ENCODE results near the gene NPIPB6. TPM values are rescaled to one million over a fixed set of nuclear protein-coding genes. Genes with fewer than 3 reads are reported as not detected.

NPIPB6 gene
- total and polyA plus RNA-seq, 2 donors (not counting 1 experiment from before 2014, with no cell fraction given), result 2.1 to 5.8 TPM

- peaks cover 0 to 10% (median 0%) of the 10 kb centered on the region in 3 donors for H3K9me3 ChIP-seq (ENCODE audit: control extremely low read depth in 1 of 3, control insufficient read depth in 2 of 3, insufficient read depth in 1 of 3, low read length in 2 of 3)
- H3K79me2 ChIP-seq (ENCODE audit: control insufficient read depth, insufficient read depth, low read length), result no peaks in the 10 kb centered on the region
- DNase-seq (no peak), ATAC-seq (ENCODE audit: low read depth) (no peak)
- 100% methylated on average over 1 of the region's 11 CpGs for WGBS (ENCODE audit: insufficient coverage)
- intact Hi-C loops (cut with micrococcal nuclease), result no loop called here
- H3K27me3 Mint-ChIP-seq, result no peaks in the 10 kb centered on the region
- no peaks in the 10 kb centered on the region for H3K36me3 ChIP-seq (replicated peaks in 1 of 2; ENCODE audit: control extremely low read depth in 1 of 2, control insufficient read depth in 1 of 2, extremely low read depth in 1 of 2, insufficient read depth in 2 of 2, low read length in 1 of 2)
- no peak overlapping the region for H3K27ac Mint-ChIP-seq
- no peak overlapping the region for H3K4me2 ChIP-seq (replicated peaks; ENCODE audit: low read depth, low read length, poor library complexity, severe bottlenecking)
- peaks cover 27% of the 10 kb centered on the region for H3K4me1 Mint-ChIP-seq
- no peak overlapping the region for H3K27ac ChIP-seq (ENCODE audit: low read length in 2 of 2)
- ChIA-PET POLR2A (interaction anchor here (0.7 kb wide), 1 partner anchor 20 kb away, joined by 3 read pairs; no protein-coding TSS in a partner anchor), CTCF (interaction anchor here (1.2 to 1.8 kb wide), 2 partner anchors 8 to 36 kb away, joined by 4 to 7 read pairs; no protein-coding TSS in a partner anchor)
- H3K27me3 ChIP-seq (replicated peaks in 1 of 4; ENCODE audit: control extremely low read depth in 1 of 4, control insufficient read depth in 3 of 4, insufficient read depth in 4 of 4, low read length in 3 of 4), result no peaks in the 10 kb centered on the region
- H3K4me1 ChIP-seq (ENCODE audit: control insufficient read depth in 2 of 2, insufficient read depth in 2 of 2, low read length in 2 of 2), result peaks cover 12 to 31% of the 10 kb centered on the region in 2 donors
- no peaks in the 10 kb centered on the region for H4K20me1 ChIP-seq (ENCODE audit: control insufficient read depth, insufficient read depth, low read length, poor library complexity, severe bottlenecking)
- H3K9me3 Mint-ChIP-seq (ENCODE audit: insufficient read depth), result peaks cover 3% of the 10 kb centered on the region
- TF ChIP-seq EZH2 (IDR thresholded peaks at IDR 0.05; ENCODE audit: borderline replicate concordance, insufficient read depth, low read depth, low read length, poor library complexity, severe bottlenecking) (no peak), CTCF (IDR thresholded peaks at IDR 0.05) (no peak)
- no peak overlapping the region for H3K4me3 ChIP-seq (ENCODE audit: control extremely low read depth in 1 of 5, extremely low read depth in 1 of 5, insufficient read depth in 1 of 5, low read depth in 2 of 5, low read length in 4 of 5)
- H2AFZ ChIP-seq (ENCODE audit: insufficient read depth, low read depth, low read length, poor library complexity, severe bottlenecking), result no peak overlapping the region
- H3K9ac ChIP-seq (ENCODE audit: low read length), result no peak overlapping the region
- H3K4me3 Mint-ChIP-seq, result no peak overlapping the region
Observed at GRCh38 chr16:28313587-28313986, 49.7 kb downstream of the NPIPB6 start.

DNA sequence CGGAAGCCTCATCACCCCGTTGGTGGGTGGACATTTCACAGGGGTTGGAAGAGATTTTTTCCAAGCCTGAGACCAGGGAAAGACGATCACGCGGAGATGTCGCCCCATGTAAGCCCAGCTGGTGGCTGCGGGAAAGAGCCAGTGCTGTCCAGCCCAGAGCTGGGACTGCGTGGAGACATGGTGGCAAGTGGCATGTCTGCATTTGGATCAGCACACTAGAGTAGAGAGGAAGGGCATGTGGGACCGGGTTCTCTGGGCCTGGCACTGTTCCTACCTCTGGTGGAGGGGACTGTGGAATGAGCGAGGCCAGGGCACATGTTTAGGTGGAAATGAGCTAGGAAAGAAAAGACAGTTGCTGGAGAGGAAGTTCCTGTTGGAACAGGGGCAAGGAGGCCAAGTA is 51.0 kb downstream of the NPIPB6 start:
- intact Hi-C loops (cut with micrococcal nuclease), result no loop called here

More for the DNA sequence above, 51.0 kb downstream of the NPIPB6 start:
- Mint-ChIP-seq H3K4me1 (peaks cover 27% of the 10 kb centered on the region), H3K27me3 (no peaks in the 10 kb centered on the region), H3K27ac (no peak overlapping the region), H3K9me3 (ENCODE audit: insufficient read depth) (peaks cover 3% of the 10 kb centered on the region), H3K4me3 (no peak overlapping the region)
- POLR2A ChIA-PET, result interaction anchor here (0.7 kb wide), 1 partner anchor 1755 kb away, joined by 7 read pairs; no protein-coding TSS in a partner anchor
- ATAC-seq (ENCODE audit: low read depth) (no peak), DNase-seq (no peak)
- Histone ChIP-seq H3K4me1 (ENCODE audit: control insufficient read depth in 2 of 2, insufficient read depth in 2 of 2, low read length in 2 of 2) (peaks cover 12 to 31% of the 10 kb centered on the region in 2 donors), H4K20me1 (ENCODE audit: control insufficient read depth, insufficient read depth, low read length, poor library complexity, severe bottlenecking) (no peaks in the 10 kb centered on the region), H3K27me3 (replicated peaks in 1 of 4; ENCODE audit: control extremely low read depth in 1 of 4, control insufficient read depth in 3 of 4, insufficient read depth in 4 of 4, low read length in 3 of 4) (no peaks in the 10 kb centered on the region), H3K27ac (ENCODE audit: low read length in 2 of 2) (no peak overlapping the region), H3K9ac (ENCODE audit: low read length) (no peak overlapping the region), H3K4me3 (ENCODE audit: control extremely low read depth in 1 of 5, extremely low read depth in 1 of 5, insufficient read depth in 1 of 5, low read depth in 2 of 5, low read length in 4 of 5) (no peak overlapping the region), H3K4me2 (replicated peaks; ENCODE audit: low read depth, low read length, poor library complexity, severe bottlenecking) (no peak overlapping the region), H3K36me3 (replicated peaks in 1 of 2; ENCODE audit: control extremely low read depth in 1 of 2, control insufficient read depth in 1 of 2, extremely low read depth in 1 of 2, insufficient read depth in 2 of 2, low read length in 1 of 2) (no peaks in the 10 kb centered on the region), H3K9me3 (ENCODE audit: control extremely low read depth in 1 of 3, control insufficient read depth in 2 of 3, insufficient read depth in 1 of 3, low read length in 2 of 3) (peaks cover 0 to 8% (median 0%) of the 10 kb centered on the region in 3 donors), H3K79me2 (ENCODE audit: control insufficient read depth, insufficient read depth, low read length) (no peaks in the 10 kb centered on the region), H2AFZ (ENCODE audit: insufficient read depth, low read depth, low read length, poor library complexity, severe bottlenecking) (no peak overlapping the region)
- CTCF ChIA-PET, result interaction anchor here (0.9 to 1.2 kb wide), 2 partner anchors 9 to 339 kb away, joined by 4 to 5 read pairs; no protein-coding TSS in a partner anchor
- no peak for TF ChIP-seq CTCF (IDR thresholded peaks at IDR 0.05)
- TF ChIP-seq EZH2 (IDR thresholded peaks at IDR 0.05; ENCODE audit: borderline replicate concordance, insufficient read depth, low read depth, low read length, poor library complexity, severe bottlenecking), result no peak
- WGBS (ENCODE audit: insufficient coverage), result 95% methylated on average over 10 of the region's 10 CpGs

Measured in B cell (primary cell).